GM23338 (cell line): ENCODE results near the gene RRP1. TPM values are rescaled to one million over a fixed set of nuclear protein-coding genes. Genes with fewer than 3 reads are reported as not detected.

Experiments used
- ATAC-seq: fragments of 200-7000 bp; cut with Tn5 transposase; 3 replicates; pipeline ENCODE4 v1.9.1; 2020
- DNase-seq: peaks from one replicate; pipeline ENCODE4 v3.0.0-alpha.2; 2015; ENCODE audit warnings: low spot score
- H2AFZ ChIP-seq: fragments of 200-600 bp; sonication (generic); 2 replicates; pipeline ENCODE4 v1.8.0; 2016; ENCODE audit warnings: antibody characterized with exemption, mild to moderate bottlenecking, moderate library complexity
- H3F3A ChIP-seq: fragments of 200-600 bp; sonication (generic); replicated peaks from 2 replicates; pipeline ENCODE4 v1.8.0; 2017; ENCODE audit warnings: antibody characterized with exemption, mixed run types, low read depth
- H3K27ac ChIP-seq: fragments of 200-600 bp; sonication (generic); 2 replicates; pipeline ENCODE4 v1.6.1; 2016; ENCODE audit warnings: low read depth
- H3K27me3 ChIP-seq: fragments of 200-600 bp; sonication (generic); 2 replicates; pipeline ENCODE4 v1.8.0; 2016; ENCODE audit warnings: mild to moderate bottlenecking, mixed run types, moderate library complexity; ENCODE audit not compliant: insufficient read depth
- H3K36me3 ChIP-seq: fragments of 200-600 bp; sonication (generic); 2 replicates; pipeline ENCODE4 v1.8.0; 2016; ENCODE audit warnings: mild to moderate bottlenecking; ENCODE audit not compliant: insufficient read depth
- H3K4me1 ChIP-seq: fragments of 200-600 bp; sonication (generic); 2 replicates; pipeline ENCODE4 v1.8.0; 2016; ENCODE audit warnings: mild to moderate bottlenecking, moderate library complexity; ENCODE audit not compliant: insufficient read depth
- H3K4me2 ChIP-seq: fragments of 200-600 bp; sonication (generic); 2 replicates; pipeline ENCODE4 v1.7.1; 2017; ENCODE audit warnings: mixed run types
- H3K4me3 ChIP-seq: fragments of 200-600 bp; sonication (generic); 2 replicates; pipeline ENCODE4 v1.6.1; 2016; ENCODE audit warnings: mixed run types
- H3K79me2 ChIP-seq: fragments of 200-600 bp; sonication (generic); replicated peaks from 2 replicates; pipeline ENCODE4 v1.8.0; 2017; ENCODE audit warnings: mild to moderate bottlenecking; ENCODE audit not compliant: insufficient read depth
- H3K9me2 ChIP-seq: fragments of 200-600 bp; sonication (generic); 2 replicates; pipeline ENCODE4 v1.8.0; 2017; ENCODE audit not compliant: insufficient read depth
- H4K20me1 ChIP-seq: fragments of 200-600 bp; sonication (generic); replicated peaks from 2 replicates; pipeline ENCODE4 v1.8.0; 2017; ENCODE audit warnings: mild to moderate bottlenecking; ENCODE audit not compliant: insufficient read depth
- H3K27ac Mint-ChIP-seq: 2 replicates; pipeline ENCODE4 v1.8.0; 2020; ENCODE audit warnings: inconsistent platforms, mild to moderate bottlenecking, moderate library complexity, mixed read lengths
- H3K27me3 Mint-ChIP-seq: 3 replicates; pipeline ENCODE4 v1.8.0; 2022; ENCODE audit warnings: low read depth, mild to moderate bottlenecking, moderate library complexity, mixed read lengths, inconsistent platforms; ENCODE audit not compliant: insufficient read depth, poor library complexity
- H3K36me3 Mint-ChIP-seq: 3 replicates; pipeline ENCODE4 v1.8.0; 2021; ENCODE audit warnings: low read depth, mild to moderate bottlenecking, inconsistent platforms, moderate library complexity, mixed read lengths
- H3K4me1 Mint-ChIP-seq: 3 replicates; pipeline ENCODE4 v1.8.0; 2020; ENCODE audit warnings: mild to moderate bottlenecking, inconsistent platforms, mixed read lengths
- H3K4me3 Mint-ChIP-seq: 3 replicates; pipeline ENCODE4 v1.8.0; 2021; ENCODE audit warnings: moderate library complexity, mild to moderate bottlenecking, inconsistent platforms, mixed read lengths
- H3K9me3 Mint-ChIP-seq: 3 replicates; pipeline ENCODE4 v1.8.0; 2020; ENCODE audit warnings: moderate library complexity, mild to moderate bottlenecking, inconsistent platforms, mixed read lengths
- EZH2 ChIP-seq: fragments of 200-600 bp; sonication (generic); IDR thresholded peaks from one replicate; pipeline ENCODE4 v1.8.0; 2017; ENCODE audit warnings: antibody characterized with exemption, mild to moderate bottlenecking, low read depth; ENCODE audit not compliant: unreplicated experiment
- EZH2phosphoT487 ChIP-seq: fragments of 200-600 bp; sonication (generic); IDR thresholded peaks from one replicate; pipeline ENCODE4 v1.8.1; 2018; ENCODE audit warnings: antibody characterized with exemption; ENCODE audit not compliant: unreplicated experiment
- JUNB ChIP-seq: IDR thresholded peaks from one replicate; pipeline ENCODE4 v1.6.1; 2016; ENCODE audit warnings: antibody characterized with exemption; ENCODE audit not compliant: unreplicated experiment
- NANOG ChIP-seq: IDR thresholded peaks from 2 replicates; pipeline ENCODE4 v1.6.1; 2016; ENCODE audit warnings: antibody characterized with exemption, borderline replicate concordance
- POLR2AphosphoS5 ChIP-seq: IDR thresholded peaks from 2 replicates; pipeline ENCODE4 v1.6.1; 2016; ENCODE audit warnings: antibody characterized with exemption, low read depth
- STAT1 ChIP-seq: IDR thresholded peaks from one replicate; pipeline ENCODE4 v1.6.1; 2016; ENCODE audit warnings: antibody characterized with exemption; ENCODE audit not compliant: unreplicated experiment
- ZNF331 ChIP-seq: fragments of 250-450 bp; sonication (Bioruptor Pico); IDR thresholded peaks from 2 replicates; pipeline ENCODE4 v1.5.0; 2020; ENCODE audit warnings: low read depth, mild to moderate bottlenecking, moderate library complexity
- ZNF462 ChIP-seq: fragments of 250-450 bp; sonication (Bioruptor Pico); IDR thresholded peaks from 2 replicates; pipeline ENCODE4 v1.5.0; 2020; ENCODE audit warnings: mild to moderate bottlenecking, moderate library complexity
- polyA plus RNA-seq: library from polyadenylated mRNA; unstranded; fragments of >200 nt; fragmentation: Nextera tagmentation; extraction: Ambion mirVana; gene quantifications from 2 replicates; pipeline ENCODE4 v1.2.1, GENCODE V29; 2016
- total RNA-seq: library from RNA; depleted of rRNA; stranded (reverse); fragments of >200 nt; shearing (Covaris generic); gene quantifications from 2 replicates; pipeline ENCODE4 v1.2.3, GENCODE V29; 2014
- TF ChIP-seq, protein P1 (sequence below), 2 experiments: fragments of 200-600 bp in 1 of 2; sonication (generic) in 1 of 2; conservative IDR thresholded peaks; 2 replicates each; pipeline versions ENCODE4 v1.5.1 to v1.6.1; 2016 to 2017; ENCODE audit warnings: antibody characterized with exemption in 2 of 2, low read depth in 2 of 2, mild to moderate bottlenecking in 2 of 2, moderate library complexity in 1 of 2

The RRP1 gene
- total and polyA plus RNA-seq, 2 experiments from 2014 or later: 36.5 to 63.5 TPM

GRCh38 chr21:43748622-43749021, 40.8 kb upstream of the RRP1 start:
- no peak overlapping the region for H3K4me3 Mint-ChIP-seq
- Histone ChIP-seq H2AFZ (no peak overlapping the region), H3F3A (no peaks in the 10 kb centered on the region), H3K4me1 (no peaks in the 10 kb centered on the region), H3K4me3 (no peak overlapping the region), H3K27me3 (no peaks in the 10 kb centered on the region), H3K36me3 (no peaks in the 10 kb centered on the region), H3K27ac (no peak overlapping the region), H3K79me2 (no peaks in the 10 kb centered on the region), H4K20me1 (peaks cover 4% of the 10 kb centered on the region; the same call in 1 of the 2 replicates), H3K4me2 (no peak overlapping the region), H3K9me2 (no peaks in the 10 kb centered on the region)
- H3K9me3 Mint-ChIP-seq: no peaks in the 10 kb centered on the region
- H3K27ac Mint-ChIP-seq: no peak overlapping the region
- peaks cover 9% of the 10 kb centered on the region for H3K27me3 Mint-ChIP-seq
- ATAC-seq: no peak
- H3K4me1 Mint-ChIP-seq: no peaks in the 10 kb centered on the region
- DNase-seq: no peak
- peaks cover 42% of the 10 kb centered on the region for H3K36me3 Mint-ChIP-seq
- TF ChIP-seq EZH2 (no peak), JUNB (no peak), EZH2phosphoT487 (no peak), NANOG (no peak), STAT1 (no peak), ZNF462 (CRISPR knock-in tag) (no peak), POLR2AphosphoS5 (no peak), ZNF331 (CRISPR knock-in tag) (no peak)
- TF ChIP-seq, protein P1, sequence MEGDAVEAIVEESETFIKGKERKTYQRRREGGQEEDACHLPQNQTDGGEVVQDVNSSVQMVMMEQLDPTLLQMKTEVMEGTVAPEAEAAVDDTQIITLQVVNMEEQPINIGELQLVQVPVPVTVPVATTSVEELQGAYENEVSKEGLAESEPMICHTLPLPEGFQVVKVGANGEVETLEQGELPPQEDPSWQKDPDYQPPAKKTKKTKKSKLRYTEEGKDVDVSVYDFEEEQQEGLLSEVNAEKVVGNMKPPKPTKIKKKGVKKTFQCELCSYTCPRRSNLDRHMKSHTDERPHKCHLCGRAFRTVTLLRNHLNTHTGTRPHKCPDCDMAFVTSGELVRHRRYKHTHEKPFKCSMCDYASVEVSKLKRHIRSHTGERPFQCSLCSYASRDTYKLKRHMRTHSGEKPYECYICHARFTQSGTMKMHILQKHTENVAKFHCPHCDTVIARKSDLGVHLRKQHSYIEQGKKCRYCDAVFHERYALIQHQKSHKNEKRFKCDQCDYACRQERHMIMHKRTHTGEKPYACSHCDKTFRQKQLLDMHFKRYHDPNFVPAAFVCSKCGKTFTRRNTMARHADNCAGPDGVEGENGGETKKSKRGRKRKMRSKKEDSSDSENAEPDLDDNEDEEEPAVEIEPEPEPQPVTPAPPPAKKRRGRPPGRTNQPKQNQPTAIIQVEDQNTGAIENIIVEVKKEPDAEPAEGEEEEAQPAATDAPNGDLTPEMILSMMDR (conservative IDR thresholded peaks at IDR 0.05; ENCODE audit: low read depth in 2 of 2): no peak
